ENCODE results near the gene HORMAD2.

HORMAD2 gene

DNA sequence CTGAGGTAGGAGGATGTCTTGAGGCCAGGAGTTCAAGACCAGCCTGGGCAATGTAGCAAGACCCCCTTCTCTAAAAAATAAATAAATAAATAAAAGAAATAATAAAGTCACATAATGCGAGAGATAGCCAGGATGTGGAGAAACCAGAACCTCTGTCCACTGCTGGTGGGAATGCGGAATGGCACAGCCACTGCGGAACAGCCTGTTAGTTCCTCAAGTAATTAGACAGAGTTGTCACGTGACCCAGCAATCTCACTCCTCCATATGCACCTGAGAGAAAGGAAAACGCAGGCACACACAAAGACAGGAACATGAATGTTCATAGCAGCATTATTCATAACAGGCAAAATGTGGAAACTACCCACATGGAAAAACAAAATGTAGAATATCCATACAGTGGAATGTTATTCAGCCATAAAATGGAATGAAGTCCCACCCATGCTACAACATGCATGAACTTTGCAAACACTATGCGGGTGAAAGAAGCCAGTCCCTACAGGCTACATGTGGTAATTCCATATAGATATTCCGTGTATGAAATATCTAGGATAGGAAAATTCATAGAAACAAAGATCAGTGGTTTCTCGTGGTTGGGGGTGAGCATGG lies 138.9 kb downstream of the HORMAD2 start:
- no peaks in the 10 kb centered on the region for H3K9me3 Mint-ChIP-seq

GRCh38 chr22:30219668-30220278 lies 139.5 kb downstream of the HORMAD2 start:
- Mint-ChIP-seq H3K4me1 (ENCODE audit: low read depth) (peaks cover 49% of the 10 kb centered on the region), H3K4me3 (no peak overlapping the region), H3K27me3 (no peaks in the 10 kb centered on the region), H3K27ac (peak overlapping the region; percentile 88), H3K36me3 (ENCODE audit: low read depth) (no peaks in the 10 kb centered on the region), H3K9me3 (no peaks in the 10 kb centered on the region)
- no peak for DNase-seq

More for the DNA sequence above, 138.9 kb downstream of the HORMAD2 start:
- no peak for DNase-seq
- Mint-ChIP-seq H3K27ac (peak overlapping the region; percentile 16), H3K4me3 (no peak overlapping the region), H3K4me1 (ENCODE audit: low read depth) (peaks cover 48% of the 10 kb centered on the region), H3K27me3 (no peaks in the 10 kb centered on the region), H3K36me3 (ENCODE audit: low read depth) (no peaks in the 10 kb centered on the region)

- Mint-ChIP-seq H3K4me3 (peak overlapping the region; percentile 30), H3K9me3 (no peaks in the 10 kb centered on the region), H3K27ac (peak overlapping the region; percentile 88), H3K27me3 (no peaks in the 10 kb centered on the region), H3K36me3 (ENCODE audit: low read depth) (no peaks in the 10 kb centered on the region), H3K4me1 (ENCODE audit: low read depth) (peaks cover 49% of the 10 kb centered on the region)
- DNase-seq = no peak
Observed at GRCh38 chr22:30220338-30221012, 140.2 kb downstream of the HORMAD2 start.

DNA sequence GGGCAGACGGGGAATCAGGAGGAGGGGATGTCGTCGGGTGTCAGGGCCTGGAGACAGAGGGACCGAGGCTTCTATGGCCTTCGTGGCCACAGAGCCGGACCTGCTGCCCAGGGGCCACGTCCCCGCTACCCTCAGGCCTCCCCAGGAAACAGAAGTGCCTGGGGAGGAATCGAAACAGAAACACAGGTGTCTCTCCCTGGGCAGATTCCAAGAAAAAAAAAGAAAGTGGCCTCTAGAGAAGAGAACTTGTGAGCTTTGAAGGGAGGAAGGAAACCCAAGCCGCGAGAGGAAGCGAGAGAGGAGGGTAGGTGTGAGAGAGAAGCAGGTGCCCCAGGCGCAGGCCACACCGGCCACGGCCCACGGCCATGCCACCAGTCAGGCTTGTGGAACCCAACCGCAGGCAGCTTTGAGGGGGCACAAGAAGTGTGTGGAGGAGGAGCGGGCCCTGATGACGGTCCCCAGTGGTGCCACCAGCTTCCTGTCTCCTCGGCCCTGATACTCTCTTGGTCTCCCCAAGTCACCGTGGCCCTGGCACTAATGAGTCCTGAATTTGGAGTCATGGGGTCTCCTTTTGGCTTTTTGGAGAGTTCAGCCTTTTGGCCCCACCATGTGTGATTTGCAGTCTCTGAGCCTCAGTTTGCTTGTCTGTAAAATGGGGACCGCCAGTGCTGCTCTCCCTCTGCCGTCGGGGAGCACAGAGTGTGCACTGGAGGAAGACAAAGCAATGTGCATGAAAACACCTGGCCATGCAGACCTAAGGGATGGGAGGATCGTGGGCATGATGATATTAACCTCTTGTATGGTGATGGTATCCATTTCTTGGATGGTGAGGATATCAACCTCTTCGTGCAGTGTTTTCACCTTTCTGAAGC lies 141.1 kb downstream of the HORMAD2 start:
- Mint-ChIP-seq H3K27me3 (no peaks in the 10 kb centered on the region), H3K4me1 (ENCODE audit: low read depth) (peaks cover 51% of the 10 kb centered on the region), H3K4me3 (peak overlapping the region; percentile 30), H3K9me3 (no peaks in the 10 kb centered on the region), H3K27ac (peak overlapping the region; percentile 88), H3K36me3 (ENCODE audit: low read depth) (no peaks in the 10 kb centered on the region)
- peak; percentile 71 for DNase-seq

DNA sequence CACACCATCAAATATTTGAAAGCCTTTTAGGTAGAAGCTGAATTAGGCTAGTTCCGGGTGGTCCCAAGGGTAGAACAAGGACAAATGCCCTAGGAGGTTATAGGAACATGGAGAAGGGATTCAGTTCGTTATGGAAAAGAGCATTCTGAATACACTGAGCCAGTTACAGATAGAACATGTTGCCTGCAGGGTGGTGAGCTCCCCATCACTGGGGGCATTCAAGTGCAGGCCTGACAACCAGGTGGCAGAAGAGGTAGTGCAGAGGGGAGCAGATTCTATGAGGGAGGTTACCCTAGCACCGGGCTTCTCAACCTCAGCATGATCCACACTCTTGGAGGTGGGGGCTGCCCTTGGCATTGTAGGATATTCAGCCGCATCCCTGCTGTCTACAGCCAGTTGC lies 142.1 kb downstream of the HORMAD2 start:
- no peak overlapping the region for H3K4me3 Mint-ChIP-seq
- H3K4me1 Mint-ChIP-seq (ENCODE audit: low read depth) = peaks cover 54% of the 10 kb centered on the region
- no peaks in the 10 kb centered on the region for H3K36me3 Mint-ChIP-seq (ENCODE audit: low read depth)
- no peaks in the 10 kb centered on the region for H3K27me3 Mint-ChIP-seq
- no peaks in the 10 kb centered on the region for H3K9me3 Mint-ChIP-seq
- no peak overlapping the region for H3K27ac Mint-ChIP-seq
- DNase-seq = no peak

GRCh38 chr22:30223303-30223702 lies 143.0 kb downstream of the HORMAD2 start:
- H3K9me3 Mint-ChIP-seq = no peaks in the 10 kb centered on the region
- no peak overlapping the region for H3K27ac Mint-ChIP-seq
- H3K36me3 Mint-ChIP-seq (ENCODE audit: low read depth) = no peaks in the 10 kb centered on the region
- DNase-seq = no peak
- H3K27me3 Mint-ChIP-seq = no peaks in the 10 kb centered on the region
- H3K4me3 Mint-ChIP-seq = no peak overlapping the region
- peaks cover 61% of the 10 kb centered on the region for H3K4me1 Mint-ChIP-seq (ENCODE audit: low read depth)

- DNase-seq = no peak
- Mint-ChIP-seq H3K9me3 (no peaks in the 10 kb centered on the region), H3K4me3 (no peak overlapping the region), H3K36me3 (ENCODE audit: low read depth) (no peaks in the 10 kb centered on the region), H3K27me3 (no peaks in the 10 kb centered on the region), H3K4me1 (ENCODE audit: low read depth) (peaks cover 62% of the 10 kb centered on the region), H3K27ac (no peak overlapping the region)
Observed at GRCh38 chr22:30224161-30224857, 144.0 kb downstream of the HORMAD2 start.

DNA sequence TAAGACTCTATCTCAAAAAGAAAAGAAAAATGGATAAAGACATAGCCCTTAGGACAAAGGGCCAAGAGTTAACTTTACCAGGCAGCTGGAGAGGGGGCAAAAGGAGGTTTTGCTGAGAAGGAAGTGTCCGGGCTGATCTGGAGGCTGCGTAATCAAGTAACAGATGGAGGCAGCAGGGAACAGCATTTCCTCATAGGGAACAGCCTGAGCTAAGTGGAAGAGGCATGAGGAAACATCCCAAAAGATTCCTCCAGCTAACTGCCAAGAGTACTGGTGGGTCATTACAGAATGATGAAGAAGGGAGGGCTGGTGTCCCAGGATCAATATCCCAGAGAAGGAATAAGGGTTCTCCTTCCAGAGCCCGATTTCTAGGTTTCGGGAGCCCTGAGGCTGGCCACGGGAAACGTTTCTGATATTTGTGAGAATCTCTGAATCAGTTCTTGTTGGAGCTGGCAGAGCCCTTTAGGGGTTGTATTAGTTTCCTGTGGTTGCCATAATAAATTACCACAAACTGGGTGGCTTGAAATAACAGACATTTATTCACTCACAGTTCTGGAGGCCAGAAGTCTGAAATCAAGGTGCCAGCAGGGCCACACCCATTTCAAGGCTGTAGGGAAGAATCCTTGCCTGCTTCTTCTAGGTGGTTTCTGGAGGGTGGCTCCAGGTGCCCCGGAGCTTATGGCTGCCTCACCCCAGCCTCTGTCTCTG lies 145.1 kb downstream of the HORMAD2 start:
- no peaks in the 10 kb centered on the region for H3K27me3 Mint-ChIP-seq
- no peak overlapping the region for H3K27ac Mint-ChIP-seq
- H3K4me3 Mint-ChIP-seq = no peak overlapping the region
- H3K4me1 Mint-ChIP-seq (ENCODE audit: low read depth) = peaks cover 53% of the 10 kb centered on the region
- no peak for DNase-seq
- no peaks in the 10 kb centered on the region for H3K9me3 Mint-ChIP-seq
- no peaks in the 10 kb centered on the region for H3K36me3 Mint-ChIP-seq (ENCODE audit: low read depth)

GRCh38 chr22:30226192-30226832 lies 146.0 kb downstream of the HORMAD2 start:
- H3K27ac Mint-ChIP-seq = peak overlapping the region; percentile 48
- no peaks in the 10 kb centered on the region for H3K9me3 Mint-ChIP-seq

More at GRCh38 chr22:30226192-30226832, 146.0 kb downstream of the HORMAD2 start:
- Mint-ChIP-seq H3K36me3 (ENCODE audit: low read depth) (no peaks in the 10 kb centered on the region), H3K4me1 (ENCODE audit: low read depth) (peaks cover 44% of the 10 kb centered on the region), H3K27me3 (no peaks in the 10 kb centered on the region), H3K4me3 (no peak overlapping the region)
- no peak for DNase-seq
